ENCODE results near the gene GSG1L. TPM values are rescaled to one million over a fixed set of nuclear protein-coding genes. Genes with fewer than 3 reads are reported as not detected.

The GSG1L gene
- polyA plus RNA-seq, 3 donors = not detected

GRCh38 chr16:28098959-28099945, 35.7 kb upstream of the GSG1L start:
- Mint-ChIP-seq H3K9me3 (peaks cover 0 to 2% (median 0%) of the 10 kb centered on the region in 7 donors), H3K4me1 (no peaks in the 10 kb centered on the region), H3K27ac (peak overlapping the region in 4 of 7 donors; percentile 5 to 73 (median 28)), H3K36me3 (peaks cover 79 to 93% of the 10 kb centered on the region in 2 donors), H3K27me3 (ENCODE audit: low read depth in 3 of 3) (peaks cover 0 to 3% (median 0%) of the 10 kb centered on the region in 3 donors), H3K4me3 (no peak overlapping the region)
- Histone ChIP-seq H3K79me2 (ENCODE audit: insufficient read depth, low read length) (no peaks in the 10 kb centered on the region), H3K27ac (ENCODE audit: low read depth in 1 of 2, low read length in 2 of 2) (no peak overlapping the region), H3K4me3 (replicated peaks in 1 of 3; ENCODE audit: low read depth in 2 of 3, low read length in 3 of 3) (no peak overlapping the region), H2AFZ (ENCODE audit: insufficient read depth, low read depth, low read length, poor library complexity, severe bottlenecking) (no peak overlapping the region), H3K27me3 (ENCODE audit: control insufficient read depth in 2 of 2, insufficient read depth in 2 of 2, low read length in 2 of 2) (no peaks in the 10 kb centered on the region), H3K4me1 (ENCODE audit: control insufficient read depth in 1 of 2, insufficient read depth in 2 of 2, low read length in 2 of 2) (no peaks in the 10 kb centered on the region), H3K4me2 (replicated peaks; ENCODE audit: extremely low read depth, low read length, poor library complexity, severe bottlenecking) (no peak overlapping the region), H3K9me3 (replicated peaks in 1 of 2; ENCODE audit: control insufficient read depth in 1 of 2, insufficient read depth in 1 of 2, low read length in 2 of 2) (no peaks in the 10 kb centered on the region), H3K36me3 (replicated peaks in 1 of 2; ENCODE audit: control insufficient read depth in 1 of 2, insufficient read depth in 2 of 2, low read length in 2 of 2) (peaks cover 75 to 87% of the 10 kb centered on the region in 2 donors), H3K9ac (ENCODE audit: insufficient read depth, low read length, poor library complexity, severe bottlenecking) (no peak overlapping the region), H4K20me1 (ENCODE audit: insufficient read depth, low read length) (peaks cover 32% of the 10 kb centered on the region)
- TF ChIP-seq, protein P1, sequence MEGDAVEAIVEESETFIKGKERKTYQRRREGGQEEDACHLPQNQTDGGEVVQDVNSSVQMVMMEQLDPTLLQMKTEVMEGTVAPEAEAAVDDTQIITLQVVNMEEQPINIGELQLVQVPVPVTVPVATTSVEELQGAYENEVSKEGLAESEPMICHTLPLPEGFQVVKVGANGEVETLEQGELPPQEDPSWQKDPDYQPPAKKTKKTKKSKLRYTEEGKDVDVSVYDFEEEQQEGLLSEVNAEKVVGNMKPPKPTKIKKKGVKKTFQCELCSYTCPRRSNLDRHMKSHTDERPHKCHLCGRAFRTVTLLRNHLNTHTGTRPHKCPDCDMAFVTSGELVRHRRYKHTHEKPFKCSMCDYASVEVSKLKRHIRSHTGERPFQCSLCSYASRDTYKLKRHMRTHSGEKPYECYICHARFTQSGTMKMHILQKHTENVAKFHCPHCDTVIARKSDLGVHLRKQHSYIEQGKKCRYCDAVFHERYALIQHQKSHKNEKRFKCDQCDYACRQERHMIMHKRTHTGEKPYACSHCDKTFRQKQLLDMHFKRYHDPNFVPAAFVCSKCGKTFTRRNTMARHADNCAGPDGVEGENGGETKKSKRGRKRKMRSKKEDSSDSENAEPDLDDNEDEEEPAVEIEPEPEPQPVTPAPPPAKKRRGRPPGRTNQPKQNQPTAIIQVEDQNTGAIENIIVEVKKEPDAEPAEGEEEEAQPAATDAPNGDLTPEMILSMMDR (IDR thresholded peaks at IDR 0.05) = no peak
- DNase-seq = no peak
- 96% methylated on average over 14 of the region's 20 CpGs for WGBS (ENCODE audit: insufficient coverage)
- intact Hi-C loops (cut with micrococcal nuclease) = no loop called here

GRCh38 chr16:28098171-28098958, 34.9 kb upstream of the GSG1L start:
- peaks cover 0 to 2% (median 0%) of the 10 kb centered on the region in 7 donors for H3K9me3 Mint-ChIP-seq
- TF ChIP-seq, protein P1 (IDR thresholded peaks at IDR 0.05) = no peak
- H3K79me2 ChIP-seq (ENCODE audit: insufficient read depth, low read length) = no peaks in the 10 kb centered on the region
- no peak for DNase-seq
- peaks cover 0 to 3% (median 0%) of the 10 kb centered on the region in 3 donors for H3K27me3 Mint-ChIP-seq (ENCODE audit: low read depth in 3 of 3)
- no peaks in the 10 kb centered on the region for H3K4me1 Mint-ChIP-seq
- no peaks in the 10 kb centered on the region for H3K4me1 ChIP-seq (ENCODE audit: control insufficient read depth in 1 of 2, insufficient read depth in 2 of 2, low read length in 2 of 2)
- no peak overlapping the region for H3K9ac ChIP-seq (ENCODE audit: insufficient read depth, low read length, poor library complexity, severe bottlenecking)
- H3K36me3 ChIP-seq (replicated peaks in 1 of 2; ENCODE audit: control insufficient read depth in 1 of 2, insufficient read depth in 2 of 2, low read length in 2 of 2) = peaks cover 66 to 84% of the 10 kb centered on the region in 2 donors
- no peak overlapping the region for H3K4me3 ChIP-seq (replicated peaks in 1 of 3; ENCODE audit: low read depth in 2 of 3, low read length in 3 of 3)
- no peak overlapping the region for H2AFZ ChIP-seq (ENCODE audit: insufficient read depth, low read depth, low read length, poor library complexity, severe bottlenecking)
- no peaks in the 10 kb centered on the region for H3K9me3 ChIP-seq (replicated peaks in 1 of 2; ENCODE audit: control insufficient read depth in 1 of 2, insufficient read depth in 1 of 2, low read length in 2 of 2)
- peak overlapping the region in 2 of 7 donors; percentile 41 to 73 for H3K27ac Mint-ChIP-seq
- WGBS (ENCODE audit: insufficient coverage) = 100% methylated on average over 16 of the region's 21 CpGs
- peaks cover 38% of the 10 kb centered on the region for H4K20me1 ChIP-seq (ENCODE audit: insufficient read depth, low read length)
- no peak overlapping the region for H3K4me3 Mint-ChIP-seq
- no peak overlapping the region for H3K27ac ChIP-seq (ENCODE audit: low read depth in 1 of 2, low read length in 2 of 2)
- no peak overlapping the region for H3K4me2 ChIP-seq (replicated peaks; ENCODE audit: extremely low read depth, low read length, poor library complexity, severe bottlenecking)
- intact Hi-C loops (cut with micrococcal nuclease) = no loop called here
- H3K27me3 ChIP-seq (ENCODE audit: control insufficient read depth in 2 of 2, insufficient read depth in 2 of 2, low read length in 2 of 2) = no peaks in the 10 kb centered on the region
- peaks cover 74 to 84% of the 10 kb centered on the region in 2 donors for H3K36me3 Mint-ChIP-seq

Data from CD14-positive monocyte (primary cell).